CD4-positive, alpha-beta T cell treated with Interleukin-21 for 1 hour (primary cell): Measurements from ENCODE around the gene SEC24B.
"Not testable (repeated sequence)": the region's sequence is repeated elsewhere in the genome, so short reads cannot be mapped to it uniquely, and the experiment has no call there.

Experiments used
- DNase-seq: peaks from one replicate; pipeline ENCODE4 v3.0.0-alpha.2; 2020

The SEC24B gene

GRCh38 chr4:109434007-109434971 lies 674 bp downstream of the SEC24B start:
- peak; percentile 13 for DNase-seq

GRCh38 chr4:109435635-109436034 lies 2.0 kb downstream of the SEC24B start:
- DNase-seq, result no peak

GRCh38 chr4:109436504-109436903 lies 2.9 kb downstream of the SEC24B start:
- no peak for DNase-seq

GRCh38 chr4:109440948-109441347 lies 7.3 kb downstream of the SEC24B start:
- DNase-seq, result no peak

GRCh38 chr4:109441862-109442458 lies 8.3 kb downstream of the SEC24B start:
- no peak for DNase-seq

- no peak for DNase-seq
Measured at GRCh38 chr4:109444182-109444844, 10.7 kb downstream of the SEC24B start.

- DNase-seq, result no peak
Measured at GRCh38 chr4:109447278-109447677, 13.7 kb downstream of the SEC24B start.

- DNase-seq, result no peak
Measured at GRCh38 chr4:109451544-109452273, 18.1 kb downstream of the SEC24B start.

GRCh38 chr4:109453110-109453509 lies 19.5 kb downstream of the SEC24B start:
- DNase-seq, result not testable (repeated sequence)

GRCh38 chr4:109462297-109462696 lies 28.7 kb downstream of the SEC24B start:
- DNase-seq, result no peak

GRCh38 chr4:109462802-109463201 lies 29.2 kb downstream of the SEC24B start:
- DNase-seq, result no peak

- no peak for DNase-seq
Measured at GRCh38 chr4:109465069-109465468, 31.5 kb downstream of the SEC24B start.

GRCh38 chr4:109469915-109470314 lies 36.3 kb downstream of the SEC24B start:
- no peak for DNase-seq

- no peak for DNase-seq
Measured at GRCh38 chr4:109472343-109472761, 38.7 kb downstream of the SEC24B start.

GRCh38 chr4:109473824-109474223 lies 40.2 kb downstream of the SEC24B start:
- DNase-seq, result no peak

- DNase-seq, result no peak
Measured at GRCh38 chr4:109486007-109486406, 52.4 kb downstream of the SEC24B start.

- no peak for DNase-seq
Measured at GRCh38 chr4:109494563-109494962, 60.9 kb downstream of the SEC24B start.

GRCh38 chr4:109495514-109495913 lies 61.9 kb downstream of the SEC24B start:
- DNase-seq, result no peak

- no peak for DNase-seq
Measured at GRCh38 chr4:109496875-109497274, 63.3 kb downstream of the SEC24B start.

GRCh38 chr4:109497511-109497910 lies 63.9 kb downstream of the SEC24B start:
- DNase-seq, result no peak

GRCh38 chr4:109499513-109499912 lies 65.9 kb downstream of the SEC24B start:
- DNase-seq, result no peak

- DNase-seq, result no peak
Measured at GRCh38 chr4:109506890-109507289, 73.3 kb downstream of the SEC24B start.

GRCh38 chr4:109510687-109511086 lies 77.1 kb downstream of the SEC24B start:
- no peak for DNase-seq
